Heart left ventricle (tissue), 13 donors: ENCODE results near the gene LRFN4.

Experiments used
- POLR2A ChIP-seq, 2 donors: fragments of 450-650 bp; IDR thresholded peaks; one replicate each; pipeline ENCODE4 v1.6.1; 2017; ENCODE audit warnings: antibody characterized with exemption in 2 of 2, mild to moderate bottlenecking in 2 of 2, moderate library complexity in 2 of 2
- TF ChIP-seq, protein P1 (sequence below), 12 donors: fragments of 200-600 bp; sonication (generic) in 4 of 12; IDR thresholded peaks; one replicate each; pipeline versions ENCODE4 v1.5.0 to v1.8.0; 2018 to 2022; ENCODE audit warnings: antibody characterized with exemption in 12 of 12, mild to moderate bottlenecking in 5 of 12
- donor health status: ischemic (EF 13 %, LVEDD 7.1; RV severe dilation, severe dysfunction).
- donor health status: DM: no; HTN: yes; CAD: no.
- donor health status: DM: no; HTN: no; CAD: no.
- donor health status: ischemic (EF 25% LVEDD 6.9; RV normal size, moderate dysfunction).
- donor health status: ischemic (EF 25% LVEDD 5.7; RV mildly dilated, moderate dysfunction).
- donor health status: ischemic (EF 35%, LVEDD 5.7; RV mildly dilated, moderate dysfunction).
- donor health status: nonischemic (EF 11% LVEDD 7.7; RV severe dilation, severe dysfunction).
- donor health status: DM: yes; HTN: yes; CAD: no.
- donor health status: PGD.
- donor health status: ischemic (EF 29% LVEDD 5.4; RV normal size, mild dysfunction).
- donor health status: nonischemic (EF 23%, LVEDD 6.1; RV moderate dilation, normal function).

DNA sequence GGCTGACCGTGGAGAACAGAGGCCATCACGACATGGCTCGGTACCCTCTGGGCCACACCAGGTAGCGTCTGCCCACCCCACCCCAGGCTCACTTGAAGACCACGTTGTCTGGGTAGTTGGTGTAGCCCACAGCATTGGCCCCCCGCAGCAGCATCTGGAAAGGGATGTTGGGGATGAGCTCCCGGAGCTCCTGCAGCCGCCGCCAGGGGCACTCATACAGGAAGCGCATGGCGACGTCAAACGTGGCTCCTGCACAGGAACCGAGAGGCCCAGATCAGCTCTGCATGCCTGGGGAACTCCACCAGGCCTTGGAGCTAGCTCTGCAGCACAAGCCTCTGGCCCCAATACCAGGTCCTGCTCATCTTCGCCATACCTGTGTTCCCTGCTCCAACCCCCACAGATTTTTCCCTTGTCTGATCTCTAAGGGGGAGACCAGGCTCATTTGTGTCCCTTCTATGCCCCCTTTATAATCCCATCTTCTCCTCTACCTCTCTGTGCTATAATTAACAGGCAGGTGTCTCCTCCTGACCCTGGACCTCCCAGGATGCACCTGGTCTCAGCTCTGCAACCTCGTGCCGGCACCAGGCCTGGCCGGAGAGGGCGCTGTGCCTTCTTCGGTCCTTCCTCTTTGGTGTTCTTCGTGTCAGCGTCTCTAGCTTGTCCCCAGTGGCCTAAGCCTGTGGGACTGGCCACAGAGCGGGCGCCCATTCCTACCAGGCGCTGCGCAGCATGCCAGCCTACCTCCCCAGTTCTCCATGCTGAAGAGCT, 5.0 kb upstream of the LRFN4 start:
- TF ChIP-seq, protein P1, sequence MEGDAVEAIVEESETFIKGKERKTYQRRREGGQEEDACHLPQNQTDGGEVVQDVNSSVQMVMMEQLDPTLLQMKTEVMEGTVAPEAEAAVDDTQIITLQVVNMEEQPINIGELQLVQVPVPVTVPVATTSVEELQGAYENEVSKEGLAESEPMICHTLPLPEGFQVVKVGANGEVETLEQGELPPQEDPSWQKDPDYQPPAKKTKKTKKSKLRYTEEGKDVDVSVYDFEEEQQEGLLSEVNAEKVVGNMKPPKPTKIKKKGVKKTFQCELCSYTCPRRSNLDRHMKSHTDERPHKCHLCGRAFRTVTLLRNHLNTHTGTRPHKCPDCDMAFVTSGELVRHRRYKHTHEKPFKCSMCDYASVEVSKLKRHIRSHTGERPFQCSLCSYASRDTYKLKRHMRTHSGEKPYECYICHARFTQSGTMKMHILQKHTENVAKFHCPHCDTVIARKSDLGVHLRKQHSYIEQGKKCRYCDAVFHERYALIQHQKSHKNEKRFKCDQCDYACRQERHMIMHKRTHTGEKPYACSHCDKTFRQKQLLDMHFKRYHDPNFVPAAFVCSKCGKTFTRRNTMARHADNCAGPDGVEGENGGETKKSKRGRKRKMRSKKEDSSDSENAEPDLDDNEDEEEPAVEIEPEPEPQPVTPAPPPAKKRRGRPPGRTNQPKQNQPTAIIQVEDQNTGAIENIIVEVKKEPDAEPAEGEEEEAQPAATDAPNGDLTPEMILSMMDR (IDR thresholded peaks at IDR 0.05): no peak
- TF ChIP-seq POLR2A (IDR thresholded peaks at IDR 0.05): no peak
